Left kidney (tissue), 8 donors: ENCODE data around the gene SGMS2. TPM values are rescaled to one million over a fixed set of nuclear protein-coding genes. Genes with fewer than 3 reads are reported as not detected.

Experiments
- DNase-seq: peaks from one replicate; pipeline ENCODE4 v3.0.0-alpha.2; 2013
- long read RNA-seq, 8 donors: transcript quantifications; one replicate each; lab custom pipeline, GENCODE V29; 2026
- polyA plus RNA-seq: library from polyadenylated mRNA; unstranded; fragments of 120-200 nt; gene quantifications from one replicate; pipeline ENCODE4 v1.2.1, GENCODE V29; 2013; ENCODE audit not compliant: insufficient read length

Gene SGMS2
- polyA plus RNA-seq, result 14.4 TPM
- long read RNA-seq, donor 1, result 0 reads
- long read RNA-seq, donor 2, full-length matches to known transcripts, result 2 of 2 reads
- long read RNA-seq, donor 2, partial matches to known transcripts, result 0 of 2 reads
- long read RNA-seq, donor 2, other reads (novel, unspliced or antisense), result 0 of 2 reads
- long read RNA-seq, donor 3, result 0 reads
- long read RNA-seq, donor 4, result 0 reads
- long read RNA-seq, donor 5, result 0 reads
- long read RNA-seq, donor 6, result 0 reads
- long read RNA-seq, donor 7, result 0 reads
- long read RNA-seq, donor 8, result 0 reads

- peak; percentile 66 for DNase-seq
Measured at GRCh38 chr4:107824350-107825071, at the start of gene SGMS2. Gene SGMS2 (plus strand): TSS chr4:107824932. CDS start chr4:107895554, 70,622 bp downstream.

GRCh38 chr4:107777890-107778289 is 46.8 kb upstream of the SGMS2 start:
- no peak for DNase-seq

- DNase-seq, result no peak
Measured at GRCh38 chr4:107778784-107779530, 45.8 kb upstream of the SGMS2 start.

- peak; percentile 6 for DNase-seq
Measured at GRCh38 chr4:107780665-107781064, 44.1 kb upstream of the SGMS2 start.

GRCh38 chr4:107791902-107792301 is 32.8 kb upstream of the SGMS2 start:
- no peak for DNase-seq

GRCh38 chr4:107792711-107793110 is 32.0 kb upstream of the SGMS2 start:
- DNase-seq, result no peak

GRCh38 chr4:107793996-107794395 is 30.7 kb upstream of the SGMS2 start:
- DNase-seq, result no peak

GRCh38 chr4:107799669-107800450 is 24.9 kb upstream of the SGMS2 start:
- no peak for DNase-seq

- no peak for DNase-seq
Measured at GRCh38 chr4:107800706-107801105, 24.0 kb upstream of the SGMS2 start.

- no peak for DNase-seq
Measured at GRCh38 chr4:107801766-107802211, 22.9 kb upstream of the SGMS2 start.

GRCh38 chr4:107804956-107805355 is 19.8 kb upstream of the SGMS2 start:
- no peak for DNase-seq

- DNase-seq, result no peak
Measured at GRCh38 chr4:107806196-107806595, 18.5 kb upstream of the SGMS2 start.

- DNase-seq, result no peak
Measured at GRCh38 chr4:107808572-107808971, 16.2 kb upstream of the SGMS2 start.

GRCh38 chr4:107809210-107809609 is 15.5 kb upstream of the SGMS2 start:
- no peak for DNase-seq

- DNase-seq, result no peak
Measured at GRCh38 chr4:107814758-107815157, 10.0 kb upstream of the SGMS2 start.

GRCh38 chr4:107815158-107815557 is 9.6 kb upstream of the SGMS2 start:
- DNase-seq, result no peak

- DNase-seq, result no peak
Measured at GRCh38 chr4:107818301-107818910, 6.3 kb upstream of the SGMS2 start.

- peak; percentile 25 for DNase-seq
Measured at GRCh38 chr4:107823870-107824349, 822 bp upstream of the SGMS2 start.

GRCh38 chr4:107825072-107825824 is 516 bp downstream of the SGMS2 start:
- DNase-seq, result peak; percentile 32

GRCh38 chr4:107826421-107826980 is 1.8 kb downstream of the SGMS2 start:
- DNase-seq, result peak; percentile 21
